GM23338 (cell line): ENCODE data around the gene HS1BP3. TPM values are rescaled to one million over a fixed set of nuclear protein-coding genes. Genes with fewer than 3 reads are reported as not detected.

Source experiments
- ATAC-seq: fragments of 200-7000 bp; cut with Tn5 transposase; 3 replicates; pipeline ENCODE4 v1.9.1; 2020
- DNase-seq: peaks from one replicate; pipeline ENCODE4 v3.0.0-alpha.2; 2015; ENCODE audit warnings: low spot score
- H2AFZ ChIP-seq: fragments of 200-600 bp; sonication (generic); 2 replicates; pipeline ENCODE4 v1.8.0; 2016; ENCODE audit warnings: antibody characterized with exemption, mild to moderate bottlenecking, moderate library complexity
- H3F3A ChIP-seq: fragments of 200-600 bp; sonication (generic); replicated peaks from 2 replicates; pipeline ENCODE4 v1.8.0; 2017; ENCODE audit warnings: antibody characterized with exemption, mixed run types, low read depth
- H3K27ac ChIP-seq: fragments of 200-600 bp; sonication (generic); 2 replicates; pipeline ENCODE4 v1.6.1; 2016; ENCODE audit warnings: low read depth
- H3K27me3 ChIP-seq: fragments of 200-600 bp; sonication (generic); 2 replicates; pipeline ENCODE4 v1.8.0; 2016; ENCODE audit warnings: mild to moderate bottlenecking, mixed run types, moderate library complexity; ENCODE audit not compliant: insufficient read depth
- H3K36me3 ChIP-seq: fragments of 200-600 bp; sonication (generic); 2 replicates; pipeline ENCODE4 v1.8.0; 2016; ENCODE audit warnings: mild to moderate bottlenecking; ENCODE audit not compliant: insufficient read depth
- H3K4me1 ChIP-seq: fragments of 200-600 bp; sonication (generic); 2 replicates; pipeline ENCODE4 v1.8.0; 2016; ENCODE audit warnings: mild to moderate bottlenecking, moderate library complexity; ENCODE audit not compliant: insufficient read depth
- H3K4me2 ChIP-seq: fragments of 200-600 bp; sonication (generic); 2 replicates; pipeline ENCODE4 v1.7.1; 2017; ENCODE audit warnings: mixed run types
- H3K4me3 ChIP-seq: fragments of 200-600 bp; sonication (generic); 2 replicates; pipeline ENCODE4 v1.6.1; 2016; ENCODE audit warnings: mixed run types
- H3K79me2 ChIP-seq: fragments of 200-600 bp; sonication (generic); replicated peaks from 2 replicates; pipeline ENCODE4 v1.8.0; 2017; ENCODE audit warnings: mild to moderate bottlenecking; ENCODE audit not compliant: insufficient read depth
- H3K9me2 ChIP-seq: fragments of 200-600 bp; sonication (generic); 2 replicates; pipeline ENCODE4 v1.8.0; 2017; ENCODE audit not compliant: insufficient read depth
- H4K20me1 ChIP-seq: fragments of 200-600 bp; sonication (generic); replicated peaks from 2 replicates; pipeline ENCODE4 v1.8.0; 2017; ENCODE audit warnings: mild to moderate bottlenecking; ENCODE audit not compliant: insufficient read depth
- H3K27ac Mint-ChIP-seq: 2 replicates; pipeline ENCODE4 v1.8.0; 2020; ENCODE audit warnings: inconsistent platforms, mild to moderate bottlenecking, moderate library complexity, mixed read lengths
- H3K27me3 Mint-ChIP-seq: 3 replicates; pipeline ENCODE4 v1.8.0; 2022; ENCODE audit warnings: low read depth, mild to moderate bottlenecking, moderate library complexity, mixed read lengths, inconsistent platforms; ENCODE audit not compliant: insufficient read depth, poor library complexity
- H3K36me3 Mint-ChIP-seq: 3 replicates; pipeline ENCODE4 v1.8.0; 2021; ENCODE audit warnings: low read depth, mild to moderate bottlenecking, inconsistent platforms, moderate library complexity, mixed read lengths
- H3K4me1 Mint-ChIP-seq: 3 replicates; pipeline ENCODE4 v1.8.0; 2020; ENCODE audit warnings: mild to moderate bottlenecking, inconsistent platforms, mixed read lengths
- H3K4me3 Mint-ChIP-seq: 3 replicates; pipeline ENCODE4 v1.8.0; 2021; ENCODE audit warnings: moderate library complexity, mild to moderate bottlenecking, inconsistent platforms, mixed read lengths
- H3K9me3 Mint-ChIP-seq: 3 replicates; pipeline ENCODE4 v1.8.0; 2020; ENCODE audit warnings: moderate library complexity, mild to moderate bottlenecking, inconsistent platforms, mixed read lengths
- CREB1 ChIP-seq: fragments of 250-450 bp; sonication (Bioruptor Pico); IDR thresholded peaks from 2 replicates; pipeline ENCODE4 v1.5.0; 2020; ENCODE audit warnings: low read depth, mild to moderate bottlenecking, moderate library complexity
- CTCF ChIP-seq, 2 experiments: fragments of 200-600 bp in 1 of 2; sonication (generic) in 1 of 2; conservative IDR thresholded peaks; 2 replicates each; pipeline versions ENCODE4 v1.5.1 to v1.6.1; 2016 to 2017; ENCODE audit warnings: antibody characterized with exemption in 2 of 2, low read depth in 2 of 2, mild to moderate bottlenecking in 2 of 2, moderate library complexity in 1 of 2
- ETS1 ChIP-seq: IDR thresholded peaks from 2 replicates; pipeline ENCODE4 v1.6.1; 2016; ENCODE audit warnings: antibody characterized with exemption
- EZH2 ChIP-seq: fragments of 200-600 bp; sonication (generic); IDR thresholded peaks from one replicate; pipeline ENCODE4 v1.8.0; 2017; ENCODE audit warnings: antibody characterized with exemption, mild to moderate bottlenecking, low read depth; ENCODE audit not compliant: unreplicated experiment
- EZH2phosphoT487 ChIP-seq: fragments of 200-600 bp; sonication (generic); IDR thresholded peaks from one replicate; pipeline ENCODE4 v1.8.1; 2018; ENCODE audit warnings: antibody characterized with exemption; ENCODE audit not compliant: unreplicated experiment
- JUNB ChIP-seq: IDR thresholded peaks from one replicate; pipeline ENCODE4 v1.6.1; 2016; ENCODE audit warnings: antibody characterized with exemption; ENCODE audit not compliant: unreplicated experiment
- NANOG ChIP-seq: IDR thresholded peaks from 2 replicates; pipeline ENCODE4 v1.6.1; 2016; ENCODE audit warnings: antibody characterized with exemption, borderline replicate concordance
- POLR2AphosphoS5 ChIP-seq: IDR thresholded peaks from 2 replicates; pipeline ENCODE4 v1.6.1; 2016; ENCODE audit warnings: antibody characterized with exemption, low read depth
- REST ChIP-seq: IDR thresholded peaks from one replicate; pipeline ENCODE4 v1.6.1; 2018; ENCODE audit warnings: antibody characterized with exemption; ENCODE audit not compliant: unreplicated experiment
- STAT1 ChIP-seq: IDR thresholded peaks from one replicate; pipeline ENCODE4 v1.6.1; 2016; ENCODE audit warnings: antibody characterized with exemption; ENCODE audit not compliant: unreplicated experiment
- ZNF114 ChIP-seq: fragments of 250-450 bp; sonication (Bioruptor Pico); IDR thresholded peaks from 2 replicates; pipeline ENCODE4 v1.5.0; 2020; ENCODE audit warnings: mild to moderate bottlenecking, moderate library complexity
- ZNF331 ChIP-seq: fragments of 250-450 bp; sonication (Bioruptor Pico); IDR thresholded peaks from 2 replicates; pipeline ENCODE4 v1.5.0; 2020; ENCODE audit warnings: low read depth, mild to moderate bottlenecking, moderate library complexity
- ZNF462 ChIP-seq: fragments of 250-450 bp; sonication (Bioruptor Pico); IDR thresholded peaks from 2 replicates; pipeline ENCODE4 v1.5.0; 2020; ENCODE audit warnings: mild to moderate bottlenecking, moderate library complexity
- polyA plus RNA-seq: library from polyadenylated mRNA; unstranded; fragments of >200 nt; fragmentation: Nextera tagmentation; extraction: Ambion mirVana; gene quantifications from 2 replicates; pipeline ENCODE4 v1.2.1, GENCODE V29; 2016
- total RNA-seq: library from RNA; depleted of rRNA; stranded (reverse); fragments of >200 nt; shearing (Covaris generic); gene quantifications from 2 replicates; pipeline ENCODE4 v1.2.3, GENCODE V29; 2014

Gene HS1BP3
- total and polyA plus RNA-seq, 2 experiments from 2014 or later, result 7.2 to 15.0 TPM

- Histone ChIP-seq H3K27ac (no peak overlapping the region), H2AFZ (no peak overlapping the region), H3K4me1 (no peaks in the 10 kb centered on the region), H3K79me2 (no peaks in the 10 kb centered on the region), H3K36me3 (no peaks in the 10 kb centered on the region), H3K27me3 (no peaks in the 10 kb centered on the region), H3K9me2 (no peaks in the 10 kb centered on the region), H3K4me3 (no peak overlapping the region), H4K20me1 (no peaks in the 10 kb centered on the region), H3F3A (no peaks in the 10 kb centered on the region), H3K4me2 (no peak overlapping the region)
- Mint-ChIP-seq H3K36me3 (no peaks in the 10 kb centered on the region), H3K27ac (no peak overlapping the region), H3K27me3 (peaks cover 8% of the 10 kb centered on the region), H3K9me3 (no peaks in the 10 kb centered on the region), H3K4me1 (no peaks in the 10 kb centered on the region; the same call in 1 of the 3 replicates), H3K4me3 (no peak overlapping the region)
- no peak for TF ChIP-seq ZNF462 (CRISPR knock-in tag)
- no peak for TF ChIP-seq CTCF (conservative IDR thresholded peaks at IDR 0.05; ENCODE audit: low read depth in 2 of 2)
- TF ChIP-seq POLR2AphosphoS5, result no peak
- TF ChIP-seq ZNF331 (CRISPR knock-in tag), result no peak
- no peak for TF ChIP-seq STAT1
- TF ChIP-seq EZH2, result no peak
- no peak for TF ChIP-seq ETS1
- TF ChIP-seq CREB1 (CRISPR knock-in tag), result no peak
- TF ChIP-seq ZNF114 (CRISPR knock-in tag), result no peak
- no peak for TF ChIP-seq REST
- TF ChIP-seq JUNB, result no peak
- TF ChIP-seq EZH2phosphoT487, result no peak
- TF ChIP-seq NANOG, result no peak
- DNase-seq, result no peak
- ATAC-seq, result no peak
Measured at GRCh38 chr2:20623241-20623640, 27.7 kb downstream of the HS1BP3 start.
